Endothelial cell of umbilical vein (primary cell): ENCODE results near the gene RNF151. TPM values are rescaled to one million over a fixed set of nuclear protein-coding genes. Genes with fewer than 3 reads are reported as not detected.

Experiments used
- BruUV-seq: library from RNA; stranded (reverse); fragments of 400-500 nt; replicated peaks from 2 replicates; lab custom pipeline; 2021; lab: Mats Ljungman, UMichigan
- CTCF ChIA-PET: fragments of 300-600, 350-600 bp; sonication (Branson Sonifier 250); formaldehyde crosslinking; loops from one replicate; lab custom pipeline; 2021; ENCODE audit warnings: antibody characterized with exemption, inconsistent platforms; lab: Charles Lee
- POLR2A ChIA-PET: fragments of 300-600, 350-600 bp; sonication (Branson Sonifier 250); formaldehyde crosslinking; loops from one replicate; lab custom pipeline; 2021; ENCODE audit warnings: antibody characterized with exemption, inconsistent platforms; lab: Charles Lee
- DNase-seq: peaks from one replicate; pipeline ENCODE4 v3.0.0-alpha.2; 2011; ENCODE audit warnings: low read depth, low spot score
- FAIRE-seq: peaks from 2 replicates; lab custom pipeline; 2011; peaks lifted over from hg19 to GRCh38; lab: Jason Lieb, UNC
- H2AFZ ChIP-seq: 2 replicates; pipeline ENCODE4 v1.6.0; 2012; ENCODE audit warnings: low read depth, low read length, control low read depth, inconsistent platforms
- H3K27ac ChIP-seq: 2 replicates; pipeline ENCODE4 v1.5.1; 2011; ENCODE audit warnings: low read depth, mild to moderate bottlenecking, control low read depth, low read length, moderate library complexity; ENCODE audit not compliant: insufficient read depth
- H3K27me3 ChIP-seq, 2 experiments: 2 replicates each; pipeline versions ENCODE4 v1.6.0 to v1.6.1; 2011; ENCODE audit warnings: low read length in 2 of 2, mixed read lengths in 1 of 2; ENCODE audit not compliant: control insufficient read depth in 2 of 2, insufficient read depth in 2 of 2
- H3K36me3 ChIP-seq, 2 experiments: 2 replicates in 1 of 2; 3 replicates in 1 of 2; pipeline ENCODE4 v1.5.1; 2011; ENCODE audit warnings: low read length in 2 of 2, mild to moderate bottlenecking in 1 of 2, moderate library complexity in 1 of 2; ENCODE audit not compliant: control insufficient read depth in 2 of 2, insufficient read depth in 2 of 2; ENCODE audit errors: extremely low read depth in 1 of 2
- H3K4me1 ChIP-seq: 3 replicates; pipeline ENCODE4 v1.5.1; 2011; ENCODE audit warnings: mild to moderate bottlenecking, low read length; ENCODE audit not compliant: control insufficient read depth, insufficient read depth; ENCODE audit errors: extremely low read depth
- H3K4me2 ChIP-seq: 2 replicates; pipeline ENCODE4 v1.6.1; 2011; ENCODE audit warnings: low read length, control low read depth, mixed read lengths; ENCODE audit not compliant: insufficient read depth
- H3K4me3 ChIP-seq, 3 experiments: fragments of 200-600 bp in 1 of 3; sonication (generic), shearing (Covaris generic) in 1 of 3; replicated peaks in 1 of 3; 2 replicates each; pipeline ENCODE4 v1.5.1; 2011 to 2016; ENCODE audit warnings: control low read depth in 3 of 3, low read length in 3 of 3, mild to moderate bottlenecking in 2 of 3, inconsistent platforms in 1 of 3, low read depth in 1 of 3, moderate library complexity in 1 of 3; ENCODE audit not compliant: insufficient read depth in 1 of 3
- H3K79me2 ChIP-seq: 2 replicates; pipeline ENCODE4 v1.6.0; 2012; ENCODE audit warnings: low read length, inconsistent platforms; ENCODE audit not compliant: control insufficient read depth, insufficient read depth
- H3K9ac ChIP-seq: replicated peaks from 2 replicates; pipeline ENCODE3; 2011; ENCODE audit warnings: low read length, control low read depth; ENCODE audit not compliant: insufficient read depth; ENCODE audit errors: extremely low read depth
- H3K9me1 ChIP-seq: replicated peaks from 3 replicates; pipeline ENCODE4 v1.6.0; 2011; ENCODE audit warnings: mild to moderate bottlenecking, low read length; ENCODE audit not compliant: control insufficient read depth, insufficient read depth; ENCODE audit errors: extremely low read depth
- H3K9me3 ChIP-seq: replicated peaks from 2 replicates; pipeline ENCODE4 v1.5.1; 2012; ENCODE audit warnings: low read length, inconsistent platforms; ENCODE audit not compliant: control insufficient read depth, insufficient read depth
- H4K20me1 ChIP-seq: replicated peaks from 2 replicates; pipeline ENCODE3; 2011; ENCODE audit warnings: mild to moderate bottlenecking, low read length; ENCODE audit not compliant: control insufficient read depth, insufficient read depth; ENCODE audit errors: extremely low read depth
- CTCF ChIP-seq, 2 donors: IDR thresholded peaks; 1 replicate in 1 of 2; 2 replicates in 1 of 2; pipeline ENCODE4 v1.5.1; 2011; ENCODE audit warnings: low read length in 2 of 2, mild to moderate bottlenecking in 2 of 2, moderate library complexity in 2 of 2, control low read depth in 1 of 2, inconsistent platforms in 1 of 2, low read depth in 1 of 2; ENCODE audit not compliant: insufficient read depth in 1 of 2; ENCODE audit errors: extremely low read depth in 1 of 2
- EZH2 ChIP-seq: IDR thresholded peaks from 2 replicates; pipeline ENCODE4 v1.6.1; 2012; ENCODE audit warnings: borderline replicate concordance, low read depth, mild to moderate bottlenecking, moderate library complexity, low read length, inconsistent platforms; ENCODE audit not compliant: severe bottlenecking
- FOS ChIP-seq: IDR thresholded peaks from 2 replicates; pipeline ENCODE4 v1.6.1; 2011; ENCODE audit warnings: mild to moderate bottlenecking, low read length, moderate library complexity, borderline replicate concordance; ENCODE audit not compliant: insufficient read depth
- GATA2 ChIP-seq: IDR thresholded peaks from 2 replicates; pipeline ENCODE4 v1.7.0; 2011; ENCODE audit warnings: low read depth, mild to moderate bottlenecking, moderate library complexity, mixed read lengths, low read length; ENCODE audit not compliant: insufficient read length, insufficient read depth
- JUN ChIP-seq: IDR thresholded peaks from 2 replicates; pipeline ENCODE4 v1.6.1; 2011; ENCODE audit warnings: borderline replicate concordance, low read depth; ENCODE audit not compliant: insufficient read length, insufficient read depth
- MAX ChIP-seq: IDR thresholded peaks from 2 replicates; pipeline ENCODE4 v1.6.1; 2011; ENCODE audit not compliant: insufficient read depth, insufficient read length
- MYC ChIP-seq: IDR thresholded peaks from one replicate; pipeline ENCODE4 v1.6.1; 2011; ENCODE audit warnings: mild to moderate bottlenecking, low read depth, low read length
- POLR2A ChIP-seq: IDR thresholded peaks from 2 replicates; pipeline ENCODE4 v1.6.1; 2012; ENCODE audit warnings: low read depth, mild to moderate bottlenecking, control low read depth, low read length
- POLR2AphosphoS5 ChIP-seq: IDR thresholded peaks from 2 replicates; pipeline ENCODE4 v1.6.1; 2012; ENCODE audit warnings: low read depth, mild to moderate bottlenecking, control low read depth, low read length, moderate library complexity; ENCODE audit not compliant: insufficient read depth
- dilution Hi-C: fragments of 300-500 bp; cut with MboI; formaldehyde crosslinking; loops from one replicate; pipeline ENCODE4 v1.15.0; 2019; ENCODE audit warnings: low sequenced_read_pairs; ENCODE audit not compliant: extremely low pct_ligation_motif_present
- intact Hi-C: fragments of 100-400 bp; cut with micrococcal nuclease; formaldehyde crosslinking; loops from one replicate; pipeline ENCODE4 v1.10.0; 2022
- polyA plus RNA-seq, 4 experiments: library from polyadenylated mRNA; depleted of rRNA in 3 of 4; stranded (reverse) in 3 of 4; unstranded in 1 of 4; fragments of >200 nt; gene quantifications; 2 replicates each; pipeline versions ENCODE4 v1.2.1 to v1.2.3, GENCODE V29; 2011 to 2012; ENCODE audit warnings: missing spikeins in 1 of 4
- total RNA-seq: library from RNA; stranded (reverse); gene quantifications from 2 replicates; pipeline ENCODE4 v1.2.3, GENCODE V29; 2021

Gene RNF151
- total and polyA plus RNA-seq, 2 donors (not counting 3 experiments of a cell fraction or from before 2014, with no cell fraction given): not detected

- POLR2A ChIA-PET: interaction anchor here (0.9 to 1.3 kb wide), 2 partner anchors 27 to 164 kb away, joined by 4 to 5 read pairs; partner anchors contain the start of genes RPS2 and TRAF7
- CTCF ChIA-PET: interaction anchor here (0.7 to 3.9 kb wide), 3 partner anchors 11 to 149 kb away, joined by 3 to 23 read pairs (median 9); no protein-coding TSS in a partner anchor
- Histone ChIP-seq H3K4me3 (no peak overlapping the region), H3K36me3 (peaks cover 0 to 2% of the 10 kb centered on the region in 2 experiments), H2AFZ (peak overlapping the region; percentile 89), H3K79me2 (no peaks in the 10 kb centered on the region), H3K9ac (no peak overlapping the region), H3K27me3 (peaks cover 23 to 24% of the 10 kb centered on the region in 2 experiments), H3K27ac (no peak overlapping the region), H3K9me1 (no peaks in the 10 kb centered on the region), H4K20me1 (no peaks in the 10 kb centered on the region), H3K9me3 (no peaks in the 10 kb centered on the region), H3K4me2 (no peak overlapping the region), H3K4me1 (peaks cover 7% of the 10 kb centered on the region)
- TF ChIP-seq GATA2: no peak
- TF ChIP-seq POLR2A: no peak
- TF ChIP-seq CTCF (IDR thresholded peaks at IDR 0.05; ENCODE audit: extremely low read depth in 1 of 2, insufficient read depth in 1 of 2, low read depth in 1 of 2, low read length in 2 of 2): no peak
- no peak for TF ChIP-seq POLR2AphosphoS5
- no peak for TF ChIP-seq JUN
- no peak for TF ChIP-seq FOS
- no peak for TF ChIP-seq MAX
- no peak for TF ChIP-seq EZH2
- TF ChIP-seq MYC: no peak
- FAIRE-seq: no peak
- BruUV-seq: no TSS peak
- no peak for DNase-seq
- intact Hi-C loops: no loop called here
- dilution Hi-C loops: no loop called here
These were observed 24.9 kb downstream of the RNF151 start for GRCh38 chr16:1991588-1991947.
